Fibroblast of skin of back (primary cell): ENCODE results near the gene ELL.
"Not testable (repeated sequence)": the region's sequence is repeated elsewhere in the genome, so short reads cannot be mapped to it uniquely, and the experiment has no call there.

ENCODE experiments used
- DNase-seq: peaks from one replicate; pipeline ENCODE4 v3.0.0-alpha.2; 2013

The ELL gene

DNA sequence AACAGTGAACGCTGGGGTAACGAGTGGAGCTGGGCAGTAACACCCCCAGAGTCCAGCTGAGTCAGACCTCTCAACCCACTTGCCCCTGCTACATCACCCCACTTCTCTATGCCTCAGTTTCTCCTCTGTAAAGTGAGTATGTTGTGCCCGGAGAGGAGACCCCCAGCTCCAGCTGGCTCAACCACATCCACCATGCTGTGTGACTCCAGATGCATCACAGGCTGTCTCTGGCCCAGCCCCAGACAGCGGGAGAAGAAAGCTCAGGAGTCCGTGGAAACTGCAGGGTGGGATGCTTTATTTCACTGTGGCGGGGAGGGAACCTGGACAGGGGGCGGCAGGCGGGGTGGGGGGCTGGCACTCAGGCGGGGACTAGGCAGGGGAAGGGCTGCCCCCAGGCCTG, 9.6 kb upstream of the ELL start:
- no peak for DNase-seq

DNA sequence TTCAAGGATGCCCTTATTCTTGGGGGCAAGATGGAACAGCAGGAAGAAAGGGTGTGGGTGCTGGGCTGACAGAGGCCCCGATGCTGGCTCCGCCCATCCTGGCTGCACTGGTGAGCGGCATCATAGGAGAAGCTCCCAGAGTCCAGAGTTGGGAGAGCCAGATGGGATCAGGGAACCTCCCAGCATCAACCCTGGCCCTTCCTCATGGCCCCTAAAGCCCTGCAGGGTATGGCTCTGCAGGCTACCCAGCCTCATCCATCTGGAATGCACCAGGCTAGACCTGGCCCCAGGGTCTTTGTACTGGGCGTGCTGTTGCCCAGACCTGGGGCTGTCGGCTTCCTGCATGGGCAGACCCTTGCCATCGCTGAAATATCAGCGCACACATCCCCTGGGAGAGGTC, 7.9 kb upstream of the ELL start:
- DNase-seq: no peak

- DNase-seq: no peak
Observed at GRCh38 chr19:18526316-18526715, 4.4 kb upstream of the ELL start.

GRCh38 chr19:18523841-18524240, 2.0 kb upstream of the ELL start:
- no peak for DNase-seq

DNA sequence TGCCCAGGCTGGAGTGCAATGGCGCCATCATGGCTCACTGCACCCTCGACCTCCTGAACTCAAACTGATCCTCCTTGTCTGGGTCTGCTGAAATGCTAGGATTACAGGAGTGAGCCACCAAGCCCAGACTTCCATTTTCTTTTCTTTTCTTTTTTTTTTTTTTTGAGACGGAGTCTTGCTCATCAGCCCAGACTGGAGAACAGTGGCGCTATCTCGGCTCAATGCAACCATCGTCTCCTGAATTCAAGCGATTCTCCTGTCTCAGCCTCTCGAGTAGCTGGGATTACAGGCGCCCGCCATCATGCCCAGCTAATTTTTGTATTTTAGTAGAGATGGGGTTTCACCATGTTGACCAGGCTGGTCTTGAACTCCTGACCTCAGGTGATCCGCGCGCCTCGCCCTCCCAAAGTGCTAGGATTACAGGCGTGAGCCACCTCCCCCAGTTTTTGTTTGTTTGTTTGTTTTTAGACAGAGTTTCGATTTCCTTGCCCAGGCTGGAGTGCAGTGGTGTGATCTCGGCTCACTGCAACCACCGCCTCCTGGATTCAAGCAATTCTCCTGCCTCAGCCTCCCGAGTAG, 1.1 kb upstream of the ELL start:
- DNase-seq: not testable (repeated sequence)

- peak; percentile 100 for DNase-seq
Observed at GRCh38 chr19:18522124-18522861, 423 bp upstream of the ELL start.

- no peak for DNase-seq
Observed at GRCh38 chr19:18520848-18521691, 800 bp downstream of the ELL start.

GRCh38 chr19:18519962-18520847, 1.7 kb downstream of the ELL start:
- DNase-seq: peak; percentile 81

DNA sequence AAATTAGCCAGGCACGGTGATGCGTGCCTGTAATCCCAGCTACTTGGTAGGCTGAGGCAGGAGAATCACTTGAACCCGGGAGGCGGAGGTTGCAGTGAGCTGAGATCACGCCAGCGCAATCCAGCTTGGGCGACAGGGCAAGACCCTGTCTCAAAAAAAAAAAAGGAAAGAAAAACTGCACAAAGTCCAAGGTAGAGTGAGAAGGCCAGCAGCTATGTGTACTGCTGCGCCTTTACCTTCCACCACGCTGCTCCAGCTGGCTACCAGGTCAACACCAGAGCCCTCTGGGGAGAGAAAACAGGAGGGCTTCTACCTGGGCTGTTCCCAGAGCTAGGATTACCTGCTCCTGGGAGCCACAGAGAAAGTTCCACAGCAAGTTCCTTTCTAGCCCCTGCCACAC, 3.2 kb downstream of the ELL start:
- no peak for DNase-seq

- no peak for DNase-seq
Observed at GRCh38 chr19:18517606-18518005, 4.3 kb downstream of the ELL start.

DNA sequence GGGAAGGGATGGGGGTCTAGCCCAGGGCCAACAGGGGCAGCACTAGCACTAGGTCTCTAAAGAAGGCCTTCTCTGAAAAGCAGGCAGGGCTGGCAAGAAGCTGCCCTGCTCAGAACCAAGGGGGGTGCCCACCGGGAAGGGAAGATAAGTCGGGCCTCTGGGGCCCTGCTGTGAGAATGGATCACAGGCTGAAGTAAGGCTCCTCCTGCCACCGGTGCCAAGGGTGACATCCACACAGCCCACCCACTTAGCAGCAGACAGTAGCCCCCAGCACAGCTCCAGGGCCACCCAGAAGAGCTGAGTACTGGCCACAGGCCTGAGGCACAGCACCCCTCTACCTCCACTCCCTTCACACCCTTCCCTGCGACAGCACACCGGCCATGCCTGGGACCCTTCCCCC, 5.9 kb downstream of the ELL start:
- no peak for DNase-seq

DNA sequence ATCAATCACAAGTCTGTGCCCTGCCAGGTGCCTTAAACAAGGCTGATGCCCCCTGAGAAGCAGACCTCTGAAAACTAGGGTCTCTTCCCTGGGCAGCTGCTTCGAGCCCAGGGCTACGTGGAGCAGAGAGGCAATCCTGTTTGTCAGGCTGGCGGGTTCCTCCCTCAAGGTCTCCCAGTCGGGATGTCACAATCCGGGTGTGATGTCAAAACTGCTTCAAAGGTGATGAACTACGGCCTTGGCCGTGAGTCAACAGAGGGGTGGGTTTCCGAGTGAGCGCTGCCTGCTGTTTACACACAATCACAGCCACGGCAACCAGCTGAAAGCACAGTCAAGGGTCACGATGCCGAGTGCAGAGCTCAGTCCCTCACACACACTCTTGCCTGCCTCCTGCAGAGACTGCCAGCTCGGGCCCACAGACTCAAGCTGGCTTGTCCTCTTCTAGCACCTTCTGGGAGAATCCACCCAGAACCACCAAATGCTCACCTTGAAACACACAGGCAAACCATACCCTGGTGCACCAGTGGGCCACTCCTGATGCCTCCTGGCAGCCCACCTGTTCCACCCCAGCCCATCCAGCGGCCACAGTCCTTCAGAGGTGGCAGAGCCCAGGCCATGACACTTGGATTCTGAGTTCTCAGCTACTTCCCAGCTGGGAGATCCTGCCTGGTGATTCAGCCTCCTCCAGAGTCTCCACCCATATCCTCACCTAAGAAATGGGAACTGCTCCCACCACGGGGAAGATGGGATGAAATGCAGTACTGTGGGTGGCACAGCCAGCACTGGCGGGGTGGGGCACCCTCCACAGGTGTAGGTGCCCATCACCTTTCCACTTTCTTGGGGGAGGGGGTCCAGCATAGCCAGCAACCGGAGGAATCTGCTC, 6.8 kb downstream of the ELL start:
- no peak for DNase-seq

DNA sequence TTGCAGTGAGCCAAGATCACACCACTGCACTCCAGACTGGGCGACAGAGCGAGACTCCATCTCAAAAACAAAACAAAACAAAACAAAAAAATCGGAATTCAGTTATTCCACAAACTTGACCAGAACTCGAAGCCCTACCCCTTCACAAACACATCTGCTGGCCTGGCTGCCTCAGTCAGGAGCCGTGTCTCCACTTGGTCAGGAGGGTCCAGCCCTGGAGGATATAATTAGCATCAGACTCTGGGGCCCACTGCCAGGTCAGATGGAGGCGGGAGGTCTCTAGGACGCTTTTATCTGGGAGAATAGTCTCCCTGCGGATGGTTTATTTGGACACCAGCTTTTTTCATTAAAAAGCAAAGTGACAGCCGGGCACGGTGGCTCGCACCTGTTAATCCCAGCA, 8.0 kb downstream of the ELL start:
- no peak for DNase-seq

DNA sequence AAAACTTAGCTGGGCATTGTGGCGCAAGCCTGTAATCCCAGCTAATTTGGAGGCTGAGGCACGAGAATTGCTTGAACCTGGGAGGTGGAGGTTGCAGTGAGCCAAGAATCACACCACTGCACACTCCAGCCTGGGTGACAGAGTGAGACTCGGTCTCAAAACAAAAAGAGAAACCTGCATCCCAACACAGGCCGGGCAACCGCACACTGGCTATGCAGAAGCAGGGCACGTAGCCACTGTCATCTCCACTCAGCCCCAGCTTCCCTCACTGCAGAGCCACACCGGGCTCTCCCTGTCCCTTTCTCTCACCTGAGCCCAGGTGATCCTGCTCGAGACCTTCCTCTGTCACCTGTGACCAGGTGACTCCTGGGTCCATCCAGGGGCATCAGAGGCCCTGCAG, 11.7 kb downstream of the ELL start:
- no peak for DNase-seq

DNA sequence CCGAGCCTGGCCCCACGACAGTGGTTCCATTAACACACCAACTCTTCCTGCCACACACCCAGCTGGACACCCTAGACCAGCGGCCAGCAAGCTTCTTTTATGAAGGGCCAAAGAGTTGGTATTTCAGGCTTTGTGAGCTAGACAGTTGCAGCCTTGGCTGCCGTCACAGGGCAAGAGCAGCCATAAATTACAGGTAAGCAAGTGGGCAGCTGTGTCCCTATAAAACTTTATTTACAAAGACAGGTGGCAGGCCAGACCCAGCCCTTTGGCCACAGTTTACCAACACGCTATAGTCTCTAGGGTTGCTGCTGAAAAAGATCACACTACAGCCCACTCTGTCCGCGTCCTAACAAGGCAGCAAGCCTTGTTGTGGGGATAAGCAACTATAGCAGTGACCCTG, 13.3 kb downstream of the ELL start:
- no peak for DNase-seq

DNA sequence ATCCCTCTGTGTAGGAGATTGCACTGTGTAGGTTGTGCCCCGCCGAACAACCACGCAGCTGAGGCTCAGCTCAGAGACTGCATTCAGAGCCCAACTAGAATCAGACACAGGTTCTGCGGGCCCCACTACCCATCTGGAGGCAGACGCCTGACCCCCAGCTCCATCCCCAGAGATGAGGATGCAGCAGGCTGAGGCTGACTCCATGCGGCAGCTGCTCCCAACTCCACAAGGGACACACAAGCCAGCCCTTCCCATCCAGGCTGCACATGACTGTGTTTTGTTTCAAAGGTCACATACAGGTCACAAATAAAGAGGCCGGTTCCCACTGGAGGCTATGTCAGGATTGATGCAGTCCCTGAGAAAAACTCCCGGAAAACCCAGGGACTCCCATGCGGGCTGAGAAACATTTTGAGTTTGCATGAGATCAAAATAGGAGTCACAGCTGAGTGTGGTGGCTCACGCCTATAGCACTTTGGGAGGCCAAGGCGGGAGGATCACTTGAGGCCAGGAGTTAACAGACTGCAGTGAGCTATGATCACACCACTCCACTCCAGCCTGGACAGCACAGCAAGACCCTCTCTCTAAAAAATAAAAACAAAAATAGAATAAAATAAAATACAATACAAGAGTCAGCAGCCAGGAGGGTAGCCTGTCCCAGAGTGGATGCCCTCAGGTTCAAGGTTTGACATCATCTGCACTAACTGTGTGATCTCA, 14.0 kb downstream of the ELL start:
- peak; percentile 36 for DNase-seq

- DNase-seq: no peak
Observed at GRCh38 chr19:18507021-18507726, 14.7 kb downstream of the ELL start.

- DNase-seq: no peak
Observed at GRCh38 chr19:18506101-18506930, 15.6 kb downstream of the ELL start.

GRCh38 chr19:18504886-18505610, 16.8 kb downstream of the ELL start:
- DNase-seq: no peak
